NCI-H345 (cell line): ENCODE measurements around the gene PLXDC1.

ENCODE experiments used
- DNase-seq: peaks from one replicate; lab custom pipeline; 2025; lab: John Stamatoyannopoulos, UW

The PLXDC1 gene

GRCh38 chr17:39151150-39151942, at the start of gene PLXDC1:
PLXDC1 (minus strand) TSS chr17:39151637; CDS start chr17:39151437, 200 bp downstream.
- peak; percentile 12 for DNase-seq

GRCh38 chr17:39200957-39201510, 49.6 kb upstream of the PLXDC1 start:
- no peak for DNase-seq

- DNase-seq, result peak; percentile 83
Observed at GRCh38 chr17:39200070-39200879, 48.8 kb upstream of the PLXDC1 start, which contains the start of gene RPL19. RPL19 (plus strand) TSS chr17:39200283; CDS start chr17:39200345, 62 bp downstream.

GRCh38 chr17:39199820-39200069, 48.3 kb upstream of the PLXDC1 start:
- peak; percentile 95 for DNase-seq

GRCh38 chr17:39198186-39198566, 46.7 kb upstream of the PLXDC1 start:
- DNase-seq, result no peak

GRCh38 chr17:39197380-39198185, 46.1 kb upstream of the PLXDC1 start, which contains the start of gene CACNB1:
CACNB1 (minus strand) TSS chr17:39197669; CDS start chr17:39197495, 174 bp downstream.
- peak; percentile 83 for DNase-seq

- DNase-seq, result peak; percentile 45
Observed at GRCh38 chr17:39196808-39197291, 45.4 kb upstream of the PLXDC1 start.

- DNase-seq, result no peak
Observed at GRCh38 chr17:39196241-39196807, 44.9 kb upstream of the PLXDC1 start.

- no peak for DNase-seq
Observed at GRCh38 chr17:39195568-39196160, 44.2 kb upstream of the PLXDC1 start.

GRCh38 chr17:39194985-39195524, 43.6 kb upstream of the PLXDC1 start:
- DNase-seq, result no peak

- no peak for DNase-seq
Observed at GRCh38 chr17:39194089-39194984, 42.9 kb upstream of the PLXDC1 start.

- DNase-seq, result no peak
Observed at GRCh38 chr17:39193346-39193745, 41.9 kb upstream of the PLXDC1 start.

GRCh38 chr17:39192901-39193300, 41.5 kb upstream of the PLXDC1 start:
- DNase-seq, result no peak

GRCh38 chr17:39191750-39192510, 40.5 kb upstream of the PLXDC1 start:
- no peak for DNase-seq

- no peak for DNase-seq
Observed at GRCh38 chr17:39187152-39187830, 35.9 kb upstream of the PLXDC1 start.

GRCh38 chr17:39186481-39187002, 35.1 kb upstream of the PLXDC1 start:
- DNase-seq, result no peak

GRCh38 chr17:39183720-39184119, 32.3 kb upstream of the PLXDC1 start:
- no peak for DNase-seq

- no peak for DNase-seq
Observed at GRCh38 chr17:39183045-39183444, 31.6 kb upstream of the PLXDC1 start.
